Germinal center (tissue), 1 donor: ENCODE measurements around the gene ZNF497.
"Not testable (repeated sequence)": the region's sequence is repeated elsewhere in the genome, so short reads cannot be mapped to it uniquely, and the experiment has no call there.

ENCODE experiments used
- DNase-seq: peaks from one replicate; pipeline ENCODE4 v3.0.0; 2012; ENCODE audit warnings: mixed read lengths, low spot score

Gene ZNF497

DNA sequence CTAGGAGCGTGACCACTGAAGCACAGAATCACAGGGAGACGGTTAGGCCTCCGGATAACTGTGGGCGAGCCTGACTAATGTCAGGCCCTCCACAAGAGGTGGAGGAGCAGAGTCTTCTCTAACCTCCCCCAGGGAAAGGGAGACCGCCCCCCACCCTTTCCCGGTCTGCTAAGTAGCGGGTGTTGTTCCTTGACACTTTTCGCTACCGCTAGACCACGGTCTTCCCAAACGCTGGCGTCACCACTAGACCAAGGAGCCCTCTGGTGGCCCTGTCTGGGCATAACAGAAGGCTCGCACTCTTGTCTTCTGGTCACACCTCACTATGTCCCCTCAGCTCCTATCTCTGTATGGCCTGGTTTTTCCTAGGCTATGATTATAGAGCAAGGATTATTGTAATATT lies 51.9 kb downstream of the ZNF497 start:
- not testable (repeated sequence) for DNase-seq

DNA sequence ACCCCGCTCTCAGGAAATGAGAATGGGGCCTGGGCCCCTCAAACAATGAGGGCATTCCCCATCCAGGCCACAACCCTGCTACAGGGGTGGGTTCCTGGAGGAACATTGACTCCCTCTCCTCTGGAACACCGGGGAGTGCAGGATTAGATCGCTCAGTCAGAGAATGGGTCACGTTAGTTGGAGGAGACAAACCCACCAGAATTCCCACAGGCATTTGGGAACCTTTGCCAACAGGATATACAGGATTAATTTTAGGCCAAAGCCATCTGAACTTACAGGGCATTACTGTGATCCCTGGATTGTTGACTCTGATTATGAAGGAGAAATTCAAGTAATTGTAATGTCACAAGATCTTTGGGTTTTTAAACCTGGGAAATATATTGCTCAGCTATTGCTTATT lies 54.8 kb downstream of the ZNF497 start:
- DNase-seq, result no peak

DNA sequence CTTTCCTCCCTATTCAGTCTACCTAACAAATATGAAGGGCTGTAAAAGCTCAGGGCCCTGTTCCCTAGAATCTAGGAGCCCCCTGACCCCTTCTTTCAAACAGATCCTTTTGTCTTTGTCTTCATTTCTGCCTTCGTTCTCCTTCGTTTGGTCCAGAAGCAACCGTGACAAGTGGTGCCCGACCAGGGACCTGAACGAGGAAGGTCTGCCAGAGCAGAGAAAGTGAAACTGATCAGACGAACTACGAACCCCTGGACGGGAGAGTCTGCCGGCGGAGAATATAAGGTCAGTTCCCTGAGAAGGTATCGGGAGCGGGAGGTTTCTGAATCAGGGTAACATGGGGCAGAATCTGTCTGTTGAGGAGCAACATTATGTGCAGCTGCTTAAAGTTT lies 56.6 kb downstream of the ZNF497 start:
- peak; percentile 22 for DNase-seq

DNA sequence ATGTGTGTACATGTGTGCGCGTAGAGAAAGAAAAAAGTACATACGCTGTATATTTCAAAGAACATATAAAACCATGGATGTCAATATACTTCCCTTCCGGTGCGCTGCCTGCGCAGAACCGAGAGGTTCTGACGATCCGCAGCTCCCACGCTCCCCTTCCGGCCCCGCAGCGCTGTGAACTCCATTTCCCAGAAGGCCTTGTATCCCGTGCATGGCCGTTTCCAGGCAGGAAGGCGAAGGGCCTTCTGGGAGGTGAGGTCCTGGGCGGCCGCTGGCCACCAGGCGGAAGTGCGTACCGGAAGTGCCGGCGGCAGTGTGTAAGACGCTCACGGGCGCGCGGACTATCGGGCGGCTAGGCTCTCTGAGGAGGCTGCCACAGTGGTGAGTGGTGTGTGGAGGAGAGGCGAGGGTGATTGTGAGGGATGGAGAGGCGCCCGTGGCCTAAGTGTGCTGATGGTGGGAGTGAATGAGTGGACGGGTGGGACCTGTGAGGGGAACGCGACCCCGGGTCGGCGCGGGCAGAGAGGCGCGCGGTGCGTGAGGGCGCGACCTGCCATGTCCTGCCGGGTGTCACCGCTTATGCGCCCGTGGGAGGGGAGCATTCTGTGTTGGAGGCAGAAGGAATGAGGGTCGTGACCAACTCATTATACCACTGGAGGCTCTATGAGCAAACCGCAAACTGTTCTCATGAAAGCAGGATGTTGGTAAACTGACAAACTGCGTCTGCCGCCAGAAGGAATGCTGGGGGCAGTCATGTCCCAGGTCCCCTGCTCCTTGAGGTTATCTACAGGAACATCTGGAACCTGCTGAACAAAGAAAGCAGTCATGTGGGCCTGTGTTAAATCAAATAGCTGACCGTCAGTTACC lies 57.3 kb downstream of the ZNF497 start, which contains the start of gene ERVK3-1:
TSS of gene ERVK3-1 (plus strand) at position 313 of the 867 bp plus-strand sequence. CDS start 6,792 bp downstream, outside the sequence.
- peak; percentile 96 for DNase-seq

DNA sequence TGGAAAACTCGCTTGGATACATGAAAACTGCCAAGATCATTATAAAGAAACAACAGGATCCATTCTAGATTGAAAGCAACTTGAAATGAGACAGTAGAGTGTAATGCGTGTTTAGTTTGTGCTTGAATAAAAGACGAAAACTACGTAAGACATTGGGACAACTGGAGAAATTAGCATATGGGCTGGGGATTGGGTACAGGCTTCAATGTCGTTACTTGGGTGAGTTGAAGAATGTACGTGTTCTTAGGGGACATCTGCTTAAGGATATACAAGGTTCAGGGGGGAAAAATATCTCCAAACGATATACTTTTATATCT lies 57.8 kb downstream of the ZNF497 start:
- DNase-seq, result no peak
